Brain pericyte (primary cell): ENCODE data around the gene BNC2.

ENCODE experiments used
- DNase-seq: peaks from one replicate; pipeline ENCODE4 v3.0.0-alpha.2; 2012; ENCODE audit warnings: low read depth, low spot score

The BNC2 gene

DNA sequence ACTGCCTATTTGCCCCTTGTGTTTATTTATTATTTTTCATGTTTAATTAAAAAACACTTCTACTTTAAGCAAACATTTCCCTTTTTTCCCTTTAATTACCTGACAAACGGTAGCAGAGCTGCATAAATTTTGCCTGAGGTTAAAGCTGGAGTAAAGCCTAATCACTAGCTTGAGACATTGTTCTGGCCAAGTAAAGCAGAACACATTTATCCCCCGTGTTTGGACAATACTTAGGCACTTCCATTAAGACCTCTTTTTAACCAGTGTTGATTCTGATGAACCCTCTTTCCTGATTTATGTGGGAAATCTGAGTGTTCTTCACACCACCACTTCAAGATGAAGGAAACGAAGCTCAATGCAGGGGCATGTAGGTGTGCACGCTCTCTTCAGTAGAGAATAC lies 54.5 kb downstream of the BNC2 start:
- no peak for DNase-seq

- no peak for DNase-seq
These were observed 55.4 kb downstream of the BNC2 start for GRCh38 chr9:16815079-16815478.

DNA sequence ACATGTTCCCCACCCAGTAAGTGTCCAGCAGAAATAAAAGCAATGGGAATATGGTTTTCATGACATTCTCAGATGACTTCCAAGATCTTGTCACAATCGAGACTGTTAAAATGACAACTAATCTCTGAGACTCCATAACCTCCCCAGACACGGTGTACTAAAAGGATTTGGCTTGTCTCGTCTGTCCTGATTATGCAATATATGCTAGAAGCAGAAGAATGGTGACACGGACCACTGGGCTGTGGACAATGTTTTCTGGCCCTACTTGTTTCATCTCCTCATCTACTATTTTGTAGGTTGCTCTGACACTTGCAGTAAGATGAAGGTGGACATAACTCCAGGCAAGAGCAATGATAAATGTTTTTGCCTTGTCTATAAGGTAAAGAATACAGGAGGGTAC lies 56.6 kb downstream of the BNC2 start:
- no peak for DNase-seq

- DNase-seq: no peak
These were observed 58.3 kb downstream of the BNC2 start for GRCh38 chr9:16811987-16812685.

GRCh38 chr9:16809912-16810610 lies 60.4 kb downstream of the BNC2 start:
- DNase-seq: no peak

GRCh38 chr9:16806674-16807073 lies 63.8 kb downstream of the BNC2 start:
- DNase-seq: no peak

- no peak for DNase-seq
These were observed 66.8 kb downstream of the BNC2 start for GRCh38 chr9:16803648-16804047.

DNA sequence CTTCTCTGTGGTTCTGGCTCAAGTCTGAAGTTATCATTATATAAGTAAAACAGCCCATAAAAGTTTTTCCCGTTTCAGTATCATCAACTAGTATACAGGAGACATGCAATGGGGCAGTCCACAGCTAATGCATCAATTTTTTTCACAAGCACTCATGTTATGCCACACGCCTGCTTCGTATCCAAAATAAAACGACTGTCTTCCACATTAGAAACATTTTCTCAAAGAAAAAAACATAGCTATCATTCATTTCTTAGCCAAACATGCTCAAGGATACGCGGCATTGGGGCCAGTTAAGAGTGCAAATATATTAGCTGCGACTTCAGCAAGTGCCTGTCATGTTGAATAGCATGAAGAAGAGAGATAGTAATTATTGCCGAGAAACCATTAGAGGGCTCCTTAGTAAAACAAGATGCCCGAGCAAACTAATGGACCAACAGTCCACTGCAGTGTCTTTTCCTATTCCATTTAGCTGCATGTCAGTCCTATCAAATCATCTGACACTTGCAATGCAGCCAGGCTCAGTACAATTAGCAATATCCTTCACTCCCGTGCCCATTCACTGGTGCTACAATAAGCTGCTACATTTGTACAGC lies 68.5 kb downstream of the BNC2 start:
- no peak for DNase-seq

GRCh38 chr9:16796304-16796825 lies 74.1 kb downstream of the BNC2 start:
- DNase-seq: no peak

DNA sequence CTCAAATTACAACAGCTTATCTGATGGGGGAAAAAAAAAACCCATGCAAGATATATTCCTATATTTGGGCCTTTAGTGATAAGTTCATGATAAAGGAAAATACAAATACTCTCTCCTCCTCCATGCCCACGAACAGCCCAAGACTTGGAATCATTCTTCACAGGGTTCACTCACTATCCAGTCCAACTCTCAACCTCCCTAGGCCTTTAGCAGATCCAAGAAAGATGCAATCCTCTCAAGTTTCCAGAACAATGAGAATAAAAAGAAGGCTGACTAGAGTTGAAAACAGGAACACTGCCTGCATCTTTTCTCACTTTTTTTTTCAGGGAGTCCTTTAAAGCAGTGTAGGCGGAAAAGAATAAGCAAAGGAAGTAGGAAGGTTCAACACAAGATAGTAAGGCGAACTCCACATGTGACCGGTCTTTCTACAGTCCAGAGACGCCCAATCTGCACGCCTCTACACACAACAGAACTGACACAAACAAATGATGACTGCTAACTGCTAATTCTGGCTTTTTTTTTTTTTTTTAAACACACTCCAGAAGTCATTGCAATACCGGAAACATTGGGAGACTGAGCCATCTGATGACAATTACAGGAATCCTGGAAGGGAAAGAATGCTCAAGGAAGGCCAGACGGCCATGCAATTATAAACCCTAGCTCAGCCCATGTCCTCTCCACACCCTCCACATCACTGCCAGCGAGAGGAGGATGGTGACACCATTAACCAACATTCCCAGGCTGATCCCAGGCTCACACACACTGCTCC lies 75.4 kb downstream of the BNC2 start:
- DNase-seq: no peak

- DNase-seq: no peak
These were observed 76.4 kb downstream of the BNC2 start for GRCh38 chr9:16794103-16794502.

- DNase-seq: no peak
These were observed 82.7 kb downstream of the BNC2 start for GRCh38 chr9:16787724-16788123.

DNA sequence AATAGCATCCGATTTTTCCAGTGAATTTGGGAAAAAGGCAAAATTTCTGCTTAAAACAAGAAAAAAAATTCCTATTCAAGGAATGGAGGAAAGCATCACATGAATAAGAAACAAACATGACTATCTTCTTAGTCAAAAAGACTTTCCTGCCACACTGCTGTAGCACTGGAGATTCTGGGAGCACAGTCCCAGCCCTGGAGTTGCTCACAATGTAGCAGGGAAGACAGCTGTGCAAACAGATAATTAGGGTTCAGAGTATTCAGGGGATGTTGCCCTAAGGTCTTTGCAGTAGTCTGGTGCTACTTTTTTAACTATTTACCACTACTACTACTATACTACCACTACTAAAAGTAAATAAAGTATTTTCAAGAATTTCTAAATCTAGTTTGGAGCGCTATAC lies 86.5 kb downstream of the BNC2 start:
- no peak for DNase-seq

- DNase-seq: no peak
These were observed 88.0 kb downstream of the BNC2 start for GRCh38 chr9:16782490-16782889.

DNA sequence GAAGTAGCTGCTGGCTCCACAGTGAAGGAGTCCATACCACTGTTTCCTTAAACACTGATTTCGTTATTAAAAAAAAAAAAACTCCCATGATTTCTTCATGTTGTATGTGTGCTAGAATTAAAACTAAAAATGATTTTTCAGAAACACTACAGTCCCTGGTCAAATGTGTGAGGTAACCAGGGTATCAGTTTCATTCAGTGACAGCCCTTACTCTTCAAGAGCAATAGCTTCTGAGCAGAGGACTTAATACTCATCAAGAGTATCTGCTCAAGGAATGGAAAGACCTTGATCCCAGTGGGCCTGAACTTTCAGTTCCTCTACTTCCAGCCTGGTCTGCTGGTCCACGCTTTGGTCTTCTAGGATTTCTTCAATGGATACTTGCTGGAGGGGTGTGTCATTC lies 95.1 kb downstream of the BNC2 start:
- no peak for DNase-seq

GRCh38 chr9:16773617-16774016 lies 96.9 kb downstream of the BNC2 start:
- no peak for DNase-seq

GRCh38 chr9:16773116-16773515 lies 97.4 kb downstream of the BNC2 start:
- DNase-seq: no peak

DNA sequence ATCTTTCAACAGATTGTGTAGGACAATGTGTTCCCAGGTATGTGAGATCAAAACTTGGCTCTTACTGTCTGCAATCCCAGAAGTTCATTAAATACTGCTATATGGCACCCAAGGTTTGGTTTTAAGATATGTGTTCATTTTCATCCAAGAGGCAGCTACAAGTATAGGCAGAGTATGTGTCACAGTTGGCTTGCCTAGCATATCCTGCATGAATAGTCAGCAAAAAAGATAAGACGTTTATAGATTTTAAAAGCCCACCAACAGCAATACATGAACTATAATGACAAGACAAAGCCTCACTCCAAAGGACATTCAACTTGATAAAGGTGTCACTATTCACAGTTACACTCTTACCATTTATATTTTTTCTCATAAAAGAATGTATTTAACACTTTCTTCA lies 99.1 kb downstream of the BNC2 start:
- DNase-seq: no peak

DNA sequence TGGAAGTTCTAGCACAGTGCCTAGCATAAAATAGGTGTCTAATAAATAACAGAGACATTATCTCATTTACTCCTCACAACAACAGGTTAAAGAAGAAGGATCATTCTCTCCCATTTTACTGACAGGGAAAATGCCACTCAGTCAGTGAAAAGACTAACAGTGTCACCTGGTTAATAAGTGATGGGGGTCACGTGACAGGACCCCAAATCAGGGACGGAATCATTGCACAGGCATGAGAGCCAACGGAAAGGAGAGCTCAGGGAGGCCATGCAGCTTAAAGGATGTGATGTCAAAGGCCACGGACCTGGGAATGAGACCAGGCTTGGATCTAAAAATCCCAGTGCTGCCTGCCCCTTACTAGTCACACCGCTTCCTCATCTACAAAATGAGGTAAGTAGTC lies 101.2 kb downstream of the BNC2 start:
- DNase-seq: no peak

- no peak for DNase-seq
These were observed 101.7 kb downstream of the BNC2 start for GRCh38 chr9:16768816-16769215.

DNA sequence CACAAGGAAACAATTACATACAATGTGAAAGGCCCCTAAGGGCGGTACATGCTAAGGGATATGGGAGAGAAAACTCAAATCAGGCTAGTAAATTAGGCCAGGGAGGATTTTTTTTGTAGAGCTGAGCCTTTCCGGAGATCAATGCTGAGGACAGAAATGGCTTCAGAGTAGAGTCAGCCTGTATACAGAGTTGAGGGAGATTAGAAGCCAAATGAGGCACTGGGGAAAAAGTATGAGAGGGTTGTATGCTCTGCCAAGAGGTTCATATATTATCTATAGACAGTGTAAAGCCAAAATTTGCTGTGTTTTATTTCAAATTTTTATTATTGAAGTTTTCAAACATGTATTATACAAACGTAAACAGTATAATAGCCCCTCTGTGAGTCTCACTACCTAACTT lies 103.1 kb downstream of the BNC2 start:
- no peak for DNase-seq

GRCh38 chr9:16763946-16764345 lies 106.5 kb downstream of the BNC2 start:
- DNase-seq: no peak
